ENCODE measurements around the gene KCNAB1. TPM values are rescaled to one million over a fixed set of nuclear protein-coding genes. Genes with fewer than 3 reads are reported as not detected.

KCNAB1 gene
- total and polyA plus RNA-seq, 4 donors: 8.9 to 45.8 (median 17.8) TPM

DNA sequence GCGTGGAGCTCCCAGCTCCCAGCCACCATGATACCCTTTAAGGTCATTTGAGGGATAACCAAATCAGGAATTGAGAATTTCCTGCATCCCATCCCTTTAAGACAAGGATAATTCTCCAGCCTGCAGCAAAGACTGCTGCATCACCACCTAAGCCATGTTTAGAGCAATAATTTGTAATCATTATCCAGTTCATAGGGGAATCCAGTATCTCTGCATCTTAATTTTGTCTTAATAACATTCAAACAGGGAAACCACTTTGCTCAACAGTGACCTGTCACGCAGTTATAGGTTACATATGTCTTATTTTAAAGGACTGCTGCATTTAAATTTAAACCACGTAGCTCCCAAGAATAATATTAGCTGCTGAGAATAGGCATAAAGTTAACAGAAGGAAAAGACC, 246.2 kb downstream of the KCNAB1 start:
- ATAC-seq (ENCODE audit: low FRiP score): no peak
- 93 to 94% methylated on average over 3 of the region's 3 CpGs for WGBS, 2 donors
- H3K4me1 ChIP-seq (ENCODE audit: control insufficient read depth in 1 of 2, insufficient read depth in 2 of 2, low read length in 2 of 2): no peaks in the 10 kb centered on the region
- H3K27ac ChIP-seq (ENCODE audit: low read depth in 1 of 2, low read length in 2 of 2): no peak overlapping the region
- H3K9me3 ChIP-seq (ENCODE audit: control insufficient read depth, low read length): no peaks in the 10 kb centered on the region
- DNase-seq: no peak
- no peaks in the 10 kb centered on the region for H3K27me3 ChIP-seq (ENCODE audit: control insufficient read depth in 1 of 2, insufficient read depth in 2 of 2, low read length in 1 of 2)
- no peaks in the 10 kb centered on the region for H3K36me3 ChIP-seq (ENCODE audit: control insufficient read depth in 1 of 2, insufficient read depth in 2 of 2, low read length in 1 of 2)
- intact Hi-C loops (cut with DNase I): no loop called here
- no peak overlapping the region for H3K4me3 ChIP-seq (ENCODE audit: low read length in 2 of 2)

DNA sequence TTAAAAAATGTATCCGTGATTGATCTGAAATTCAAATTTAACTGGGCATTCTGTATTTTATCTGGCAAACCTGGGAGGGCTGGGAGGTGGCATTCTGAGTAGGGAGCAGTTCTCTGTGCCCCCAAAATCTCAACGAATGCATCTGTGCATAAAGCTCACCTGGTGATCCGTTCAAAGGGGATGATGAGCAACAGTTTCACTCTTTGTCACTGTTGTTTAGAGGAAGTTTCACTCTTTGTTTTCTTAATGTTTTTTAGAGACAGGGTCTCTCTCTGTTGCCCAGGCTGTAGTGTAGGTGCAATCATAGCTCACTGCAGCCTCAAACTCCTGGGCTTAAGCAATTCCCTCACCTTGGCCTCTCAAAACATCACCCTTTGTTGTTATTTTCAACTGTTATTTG, 247.8 kb downstream of the KCNAB1 start:
- Histone ChIP-seq H3K27me3 (ENCODE audit: control insufficient read depth in 1 of 2, insufficient read depth in 2 of 2, low read length in 1 of 2) (no peaks in the 10 kb centered on the region), H3K4me3 (ENCODE audit: low read length in 2 of 2) (no peak overlapping the region), H3K4me1 (ENCODE audit: control insufficient read depth in 1 of 2, insufficient read depth in 2 of 2, low read length in 2 of 2) (no peaks in the 10 kb centered on the region), H3K27ac (ENCODE audit: low read depth in 1 of 2, low read length in 2 of 2) (no peak overlapping the region), H3K36me3 (ENCODE audit: control insufficient read depth in 1 of 2, insufficient read depth in 2 of 2, low read length in 1 of 2) (no peaks in the 10 kb centered on the region), H3K9me3 (ENCODE audit: control insufficient read depth, low read length) (no peaks in the 10 kb centered on the region)
- intact Hi-C loops (cut with DNase I): no loop called here
- 69 to 81% methylated on average over 3 of the region's 3 CpGs for WGBS, 2 donors
- no peak for DNase-seq
- no peak for ATAC-seq (ENCODE audit: low FRiP score)

- intact Hi-C loops (cut with DNase I): no loop called here
- Histone ChIP-seq H3K4me3 (ENCODE audit: low read length in 2 of 2) (no peak overlapping the region), H3K4me1 (ENCODE audit: control insufficient read depth in 1 of 2, insufficient read depth in 2 of 2, low read length in 2 of 2) (no peaks in the 10 kb centered on the region), H3K9me3 (ENCODE audit: control insufficient read depth, low read length) (no peaks in the 10 kb centered on the region), H3K27me3 (ENCODE audit: control insufficient read depth in 1 of 2, insufficient read depth in 2 of 2, low read length in 1 of 2) (no peaks in the 10 kb centered on the region), H3K36me3 (ENCODE audit: control insufficient read depth in 1 of 2, insufficient read depth in 2 of 2, low read length in 1 of 2) (no peaks in the 10 kb centered on the region), H3K27ac (ENCODE audit: low read depth in 1 of 2, low read length in 2 of 2) (no peak overlapping the region)
- DNase-seq: no peak
- WGBS, 2 donors: 97 to 98% methylated on average over 6 of the region's 6 CpGs
- no peak for ATAC-seq (ENCODE audit: low FRiP score)
Observed at GRCh38 chr3:156371701-156372100, 251.3 kb downstream of the KCNAB1 start.

DNA sequence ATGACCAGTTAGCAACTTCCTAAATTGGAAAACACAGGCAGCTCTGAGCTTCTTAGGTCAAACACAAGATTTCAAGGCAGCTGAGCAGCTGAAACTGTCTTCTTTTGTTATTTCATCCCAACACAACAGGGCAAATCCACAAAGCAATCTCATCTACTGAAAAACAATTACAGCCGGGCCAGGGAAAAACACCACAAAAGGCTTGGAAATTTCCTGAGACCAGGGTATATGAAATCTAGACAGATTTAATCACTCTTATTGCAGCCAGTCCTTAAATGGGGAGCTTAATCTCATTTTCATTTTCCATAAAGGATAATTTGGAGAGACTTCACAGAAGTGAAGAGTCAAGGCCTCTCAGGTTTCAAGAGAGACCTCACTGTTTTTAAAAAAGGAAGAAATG, 252.7 kb downstream of the KCNAB1 start:
- no peaks in the 10 kb centered on the region for H3K36me3 ChIP-seq (ENCODE audit: control insufficient read depth in 1 of 2, insufficient read depth in 2 of 2, low read length in 1 of 2)
- WGBS, 2 donors: 94 to 96% methylated on average over 1 of the region's 1 CpG

GRCh38 chr3:156373654-156374053, 253.3 kb downstream of the KCNAB1 start:
- intact Hi-C loops (cut with DNase I): no loop called here
- no peak for ATAC-seq (ENCODE audit: low FRiP score)

More for the DNA sequence above, 252.7 kb downstream of the KCNAB1 start:
- no peak for ATAC-seq (ENCODE audit: low FRiP score)
- Histone ChIP-seq H3K27me3 (ENCODE audit: control insufficient read depth in 1 of 2, insufficient read depth in 2 of 2, low read length in 1 of 2) (no peaks in the 10 kb centered on the region), H3K4me3 (ENCODE audit: low read length in 2 of 2) (no peak overlapping the region), H3K9me3 (ENCODE audit: control insufficient read depth, low read length) (no peaks in the 10 kb centered on the region), H3K27ac (ENCODE audit: low read depth in 1 of 2, low read length in 2 of 2) (no peak overlapping the region), H3K4me1 (ENCODE audit: control insufficient read depth in 1 of 2, insufficient read depth in 2 of 2, low read length in 2 of 2) (no peaks in the 10 kb centered on the region)
- no peak for DNase-seq
- intact Hi-C loops (cut with DNase I): no loop called here

DNA sequence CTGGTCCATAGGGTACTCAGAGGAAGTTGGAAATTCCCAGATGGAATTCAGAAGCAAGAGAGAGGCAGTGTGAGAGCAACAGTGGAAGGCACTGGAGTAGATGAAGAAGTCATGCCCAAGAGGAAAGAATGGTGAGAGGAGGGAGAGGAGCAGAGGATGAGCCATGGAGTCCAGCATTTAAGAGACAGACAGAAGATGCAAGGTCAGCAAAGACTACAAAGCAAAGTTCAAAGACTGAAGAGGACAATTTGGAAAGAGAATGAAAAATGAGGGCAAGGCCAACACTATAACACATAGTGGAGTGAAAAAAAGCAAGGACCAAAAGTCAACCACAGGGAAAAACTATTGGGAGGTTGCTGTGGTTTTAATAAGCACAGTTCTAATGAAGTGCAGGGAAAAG, 255.8 kb downstream of the KCNAB1 start:
- ATAC-seq (ENCODE audit: low FRiP score): no peak
- Histone ChIP-seq H3K4me1 (ENCODE audit: control insufficient read depth in 1 of 2, insufficient read depth in 2 of 2, low read length in 2 of 2) (no peaks in the 10 kb centered on the region), H3K27ac (ENCODE audit: low read depth in 1 of 2, low read length in 2 of 2) (no peak overlapping the region), H3K9me3 (ENCODE audit: control insufficient read depth, low read length) (no peaks in the 10 kb centered on the region), H3K4me3 (ENCODE audit: low read length in 2 of 2) (no peak overlapping the region), H3K36me3 (ENCODE audit: control insufficient read depth in 1 of 2, insufficient read depth in 2 of 2, low read length in 1 of 2) (no peaks in the 10 kb centered on the region), H3K27me3 (ENCODE audit: control insufficient read depth in 1 of 2, insufficient read depth in 2 of 2, low read length in 1 of 2) (no peaks in the 10 kb centered on the region)
- no peak for DNase-seq
- intact Hi-C loops (cut with DNase I): no loop called here

More at GRCh38 chr3:156373654-156374053, 253.3 kb downstream of the KCNAB1 start:
- Histone ChIP-seq H3K27me3 (ENCODE audit: control insufficient read depth in 1 of 2, insufficient read depth in 2 of 2, low read length in 1 of 2) (no peaks in the 10 kb centered on the region), H3K9me3 (ENCODE audit: control insufficient read depth, low read length) (no peaks in the 10 kb centered on the region), H3K4me3 (ENCODE audit: low read length in 2 of 2) (no peak overlapping the region), H3K4me1 (ENCODE audit: control insufficient read depth in 1 of 2, insufficient read depth in 2 of 2, low read length in 2 of 2) (no peaks in the 10 kb centered on the region), H3K36me3 (ENCODE audit: control insufficient read depth in 1 of 2, insufficient read depth in 2 of 2, low read length in 1 of 2) (no peaks in the 10 kb centered on the region), H3K27ac (ENCODE audit: low read depth in 1 of 2, low read length in 2 of 2) (no peak overlapping the region)
- DNase-seq: no peak
- WGBS, 2 donors: 94 to 100% methylated on average over 2 of the region's 2 CpGs

DNA sequence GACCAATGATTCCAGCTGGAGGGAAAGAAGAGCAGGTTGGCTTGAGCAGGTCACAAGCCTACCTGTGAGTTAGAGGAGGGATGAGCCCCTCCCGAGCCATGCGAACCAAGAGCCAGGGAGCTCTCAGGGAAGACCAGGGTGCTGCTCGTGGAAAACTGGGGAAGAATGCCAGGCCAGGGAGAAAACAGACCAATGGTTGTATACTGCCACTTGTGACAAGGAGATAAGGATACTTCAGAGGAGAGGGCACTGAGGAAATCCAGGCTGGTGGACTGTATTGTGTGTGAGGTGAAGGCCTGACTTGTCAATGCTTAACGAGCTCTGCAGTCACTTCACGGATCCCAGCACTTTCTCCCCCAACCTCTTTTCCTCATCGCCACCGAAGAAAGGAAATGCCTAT, 256.9 kb downstream of the KCNAB1 start:
- no peak overlapping the region for H3K4me3 ChIP-seq (ENCODE audit: low read length in 2 of 2)
- no peaks in the 10 kb centered on the region for H3K27me3 ChIP-seq (ENCODE audit: control insufficient read depth in 1 of 2, insufficient read depth in 2 of 2, low read length in 1 of 2)
- ATAC-seq (ENCODE audit: low FRiP score) (no peak), DNase-seq (no peak)
- 97% methylated on average over 7 of the region's 7 CpGs for WGBS, 2 donors
- no peaks in the 10 kb centered on the region for H3K9me3 ChIP-seq (ENCODE audit: control insufficient read depth, low read length)
- H3K4me1 ChIP-seq (ENCODE audit: control insufficient read depth in 1 of 2, insufficient read depth in 2 of 2, low read length in 2 of 2): no peaks in the 10 kb centered on the region
- H3K27ac ChIP-seq (ENCODE audit: low read depth in 1 of 2, low read length in 2 of 2): no peak overlapping the region
- H3K36me3 ChIP-seq (ENCODE audit: control insufficient read depth in 1 of 2, insufficient read depth in 2 of 2, low read length in 1 of 2): no peaks in the 10 kb centered on the region
- intact Hi-C loops (cut with DNase I): no loop called here

DNA sequence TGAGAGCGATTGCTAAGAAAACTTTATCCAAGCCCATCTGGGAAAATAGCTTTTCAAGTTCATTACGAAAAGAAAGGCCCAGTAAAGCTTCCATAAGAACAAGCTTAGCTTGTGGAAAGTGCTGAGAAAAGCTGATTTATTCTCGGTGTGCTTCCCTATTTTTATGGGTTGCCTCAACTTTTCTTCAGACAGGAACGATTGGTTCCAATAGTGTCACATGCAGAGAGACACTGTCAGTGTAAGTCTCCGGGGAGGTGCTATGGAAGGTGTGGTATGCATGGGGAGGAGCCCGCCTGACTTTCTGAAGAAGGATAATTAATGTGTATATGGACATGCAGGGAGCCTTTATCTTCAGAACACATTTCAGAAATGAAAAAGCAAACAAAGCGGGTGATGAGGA, 257.3 kb downstream of the KCNAB1 start:
- no peak for DNase-seq
- Histone ChIP-seq H3K4me3 (ENCODE audit: low read length in 2 of 2) (no peak overlapping the region), H3K9me3 (ENCODE audit: control insufficient read depth, low read length) (no peaks in the 10 kb centered on the region), H3K27me3 (ENCODE audit: control insufficient read depth in 1 of 2, insufficient read depth in 2 of 2, low read length in 1 of 2) (no peaks in the 10 kb centered on the region), H3K36me3 (ENCODE audit: control insufficient read depth in 1 of 2, insufficient read depth in 2 of 2, low read length in 1 of 2) (no peaks in the 10 kb centered on the region), H3K4me1 (ENCODE audit: control insufficient read depth in 1 of 2, insufficient read depth in 2 of 2, low read length in 2 of 2) (no peaks in the 10 kb centered on the region), H3K27ac (ENCODE audit: low read depth in 1 of 2, low read length in 2 of 2) (no peak overlapping the region)
- intact Hi-C loops (cut with DNase I): no loop called here
- ATAC-seq (ENCODE audit: low FRiP score): no peak
- 94 to 95% methylated on average over 7 of the region's 7 CpGs for WGBS, 2 donors

DNA sequence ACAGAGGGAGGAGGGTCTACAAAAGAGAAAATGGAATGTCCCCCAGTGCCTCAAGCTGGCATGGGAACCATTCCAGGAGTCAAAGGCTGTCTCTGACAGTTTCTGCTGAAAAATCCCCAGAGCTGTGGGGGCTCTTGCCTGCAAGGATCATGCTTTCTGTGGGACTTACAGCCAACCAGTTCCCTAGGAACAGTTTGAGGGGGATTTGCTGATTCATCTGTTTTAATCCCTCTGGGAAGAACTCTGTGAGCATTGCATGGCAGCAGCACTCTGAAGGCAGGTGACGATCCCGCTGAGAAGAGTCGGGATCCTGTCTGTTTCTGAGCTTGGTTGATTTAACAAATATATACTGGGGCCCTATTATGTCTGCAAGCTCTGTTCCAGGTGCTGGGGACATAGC, 258.5 kb downstream of the KCNAB1 start:
- 96 to 98% methylated on average over 3 of the region's 3 CpGs for WGBS, 2 donors
- H3K4me1 ChIP-seq (ENCODE audit: control insufficient read depth in 1 of 2, insufficient read depth in 2 of 2, low read length in 2 of 2): peaks cover 0 to 7% of the 10 kb centered on the region in 2 donors
- no peaks in the 10 kb centered on the region for H3K9me3 ChIP-seq (ENCODE audit: control insufficient read depth, low read length)
- H3K4me3 ChIP-seq (ENCODE audit: low read length in 2 of 2): no peak overlapping the region
- H3K27ac ChIP-seq (ENCODE audit: low read depth in 1 of 2, low read length in 2 of 2): no peak overlapping the region
- no peaks in the 10 kb centered on the region for H3K27me3 ChIP-seq (ENCODE audit: control insufficient read depth in 1 of 2, insufficient read depth in 2 of 2, low read length in 1 of 2)
- ATAC-seq (ENCODE audit: low FRiP score) (no peak), DNase-seq (no peak)
- intact Hi-C loops (cut with DNase I): no loop called here
- no peaks in the 10 kb centered on the region for H3K36me3 ChIP-seq (ENCODE audit: control insufficient read depth in 1 of 2, insufficient read depth in 2 of 2, low read length in 1 of 2)

Data from aorta (tissue), 5 donors.